ENCODE data around the gene EYA4. TPM values are rescaled to one million over a fixed set of nuclear protein-coding genes. Genes with fewer than 3 reads are reported as not detected.

Gene EYA4
- total RNA-seq, 2 experiments from 2014 or later: not detected

DNA sequence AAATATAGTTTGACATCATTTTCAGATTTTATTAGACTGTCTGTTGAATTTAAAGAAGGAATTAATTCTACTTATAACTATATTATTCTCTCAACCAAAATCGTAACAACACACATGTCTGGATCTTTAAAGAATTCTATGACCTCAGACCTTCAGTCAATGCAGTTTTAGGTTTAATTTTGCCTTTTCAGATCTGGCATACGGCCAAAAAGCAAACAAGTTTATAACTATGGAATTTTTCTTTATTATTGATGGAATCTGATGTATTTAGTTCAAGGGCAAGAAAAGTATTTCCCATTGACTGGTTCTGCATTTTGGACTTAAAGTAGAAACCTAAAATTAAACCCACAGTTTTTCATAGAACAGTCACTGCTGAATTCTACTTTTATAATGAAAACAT lies 233.4 kb downstream of the EYA4 start:
- Histone ChIP-seq H3K4me1 (ENCODE audit: insufficient read depth, low read length, poor library complexity, severe bottlenecking) (no peaks in the 10 kb centered on the region), H3K4me2 (ENCODE audit: low read length) (no peak overlapping the region), H3K36me3 (ENCODE audit: insufficient read depth, low read length) (no peaks in the 10 kb centered on the region), H2AFZ (ENCODE audit: low read length) (no peak overlapping the region), H4K20me1 (ENCODE audit: insufficient read depth, low read length) (no peaks in the 10 kb centered on the region), H3K27ac (ENCODE audit: low read depth, low read length, poor library complexity, severe bottlenecking) (no peak overlapping the region), H3K9me3 (ENCODE audit: low read length) (no peaks in the 10 kb centered on the region), H3K9me2 (ENCODE audit: insufficient read depth, low read length) (no peaks in the 10 kb centered on the region), H3K4me3 (ENCODE audit: low read depth, low read length, poor library complexity, severe bottlenecking) (no peak overlapping the region), H3K79me2 (ENCODE audit: insufficient read depth, low read depth, low read length) (no peaks in the 10 kb centered on the region)
- no peak for DNase-seq (ENCODE audit: low spot score)
- CTCF ChIA-PET (ENCODE audit: unreplicated experiment): no interaction called here
- TF ChIP-seq EZH2phosphoT487 (IDR thresholded peaks at IDR 0.05; ENCODE audit: borderline replicate concordance, low read depth, low read length): no peak
- TF ChIP-seq, protein P1, sequence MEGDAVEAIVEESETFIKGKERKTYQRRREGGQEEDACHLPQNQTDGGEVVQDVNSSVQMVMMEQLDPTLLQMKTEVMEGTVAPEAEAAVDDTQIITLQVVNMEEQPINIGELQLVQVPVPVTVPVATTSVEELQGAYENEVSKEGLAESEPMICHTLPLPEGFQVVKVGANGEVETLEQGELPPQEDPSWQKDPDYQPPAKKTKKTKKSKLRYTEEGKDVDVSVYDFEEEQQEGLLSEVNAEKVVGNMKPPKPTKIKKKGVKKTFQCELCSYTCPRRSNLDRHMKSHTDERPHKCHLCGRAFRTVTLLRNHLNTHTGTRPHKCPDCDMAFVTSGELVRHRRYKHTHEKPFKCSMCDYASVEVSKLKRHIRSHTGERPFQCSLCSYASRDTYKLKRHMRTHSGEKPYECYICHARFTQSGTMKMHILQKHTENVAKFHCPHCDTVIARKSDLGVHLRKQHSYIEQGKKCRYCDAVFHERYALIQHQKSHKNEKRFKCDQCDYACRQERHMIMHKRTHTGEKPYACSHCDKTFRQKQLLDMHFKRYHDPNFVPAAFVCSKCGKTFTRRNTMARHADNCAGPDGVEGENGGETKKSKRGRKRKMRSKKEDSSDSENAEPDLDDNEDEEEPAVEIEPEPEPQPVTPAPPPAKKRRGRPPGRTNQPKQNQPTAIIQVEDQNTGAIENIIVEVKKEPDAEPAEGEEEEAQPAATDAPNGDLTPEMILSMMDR (conservative IDR thresholded peaks at IDR 0.05; ENCODE audit: low read length): no peak
- no TSS peak for BruUV-seq (replicated peaks)
- intact Hi-C loops (cut with micrococcal nuclease; ENCODE audit: unreplicated experiment): no loop called here
- POLR2A ChIA-PET: no interaction called here

DNA sequence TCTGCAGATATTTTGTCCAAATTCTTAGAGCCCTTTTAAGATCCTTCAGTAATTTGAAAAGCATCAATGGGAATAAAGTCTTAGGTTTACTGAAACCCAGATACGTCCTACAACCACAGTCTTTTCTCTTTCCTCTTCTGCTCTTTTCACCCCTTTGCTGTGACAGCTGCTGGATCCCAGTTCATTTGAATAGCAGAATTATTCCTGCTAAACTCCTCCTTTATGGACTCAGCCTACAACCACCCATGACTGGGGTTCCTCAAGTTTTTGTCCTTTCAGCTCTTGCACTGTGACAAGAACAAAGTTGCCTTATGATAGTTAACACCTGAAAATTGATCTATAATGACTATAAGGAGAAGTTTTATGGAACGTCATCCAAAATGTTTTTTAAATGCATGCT lies 237.5 kb downstream of the EYA4 start:
- ChIA-PET CTCF (ENCODE audit: unreplicated experiment) (interaction anchor here (0.6 kb wide), 1 partner anchor 22 kb away, joined by 3 read pairs; no protein-coding TSS in a partner anchor), POLR2A (no interaction called here)
- Histone ChIP-seq H3K27ac (ENCODE audit: low read depth, low read length, poor library complexity, severe bottlenecking) (no peak overlapping the region), H3K4me1 (ENCODE audit: insufficient read depth, low read length, poor library complexity, severe bottlenecking) (no peaks in the 10 kb centered on the region), H2AFZ (ENCODE audit: low read length) (no peak overlapping the region), H4K20me1 (ENCODE audit: insufficient read depth, low read length) (no peaks in the 10 kb centered on the region), H3K9me2 (ENCODE audit: insufficient read depth, low read length) (no peaks in the 10 kb centered on the region), H3K4me3 (ENCODE audit: low read depth, low read length, poor library complexity, severe bottlenecking) (no peak overlapping the region), H3K79me2 (ENCODE audit: insufficient read depth, low read depth, low read length) (no peaks in the 10 kb centered on the region), H3K36me3 (ENCODE audit: insufficient read depth, low read length) (no peaks in the 10 kb centered on the region), H3K4me2 (ENCODE audit: low read length) (no peak overlapping the region), H3K9me3 (ENCODE audit: low read length) (no peaks in the 10 kb centered on the region)
- TF ChIP-seq, protein P1 (conservative IDR thresholded peaks at IDR 0.05; ENCODE audit: low read length): no peak
- TF ChIP-seq EZH2phosphoT487 (IDR thresholded peaks at IDR 0.05; ENCODE audit: borderline replicate concordance, low read depth, low read length): no peak
- no peak for DNase-seq (ENCODE audit: low spot score)
- BruUV-seq (replicated peaks): no TSS peak
- intact Hi-C loops (cut with micrococcal nuclease; ENCODE audit: unreplicated experiment): no loop called here

- Histone ChIP-seq H4K20me1 (ENCODE audit: insufficient read depth, low read length) (no peaks in the 10 kb centered on the region), H3K4me1 (ENCODE audit: insufficient read depth, low read length, poor library complexity, severe bottlenecking) (no peaks in the 10 kb centered on the region), H3K27ac (ENCODE audit: low read depth, low read length, poor library complexity, severe bottlenecking) (no peak overlapping the region), H3K4me2 (ENCODE audit: low read length) (no peak overlapping the region), H2AFZ (ENCODE audit: low read length) (no peak overlapping the region), H3K9me2 (ENCODE audit: insufficient read depth, low read length) (no peaks in the 10 kb centered on the region), H3K4me3 (ENCODE audit: low read depth, low read length, poor library complexity, severe bottlenecking) (no peak overlapping the region), H3K79me2 (ENCODE audit: insufficient read depth, low read depth, low read length) (no peaks in the 10 kb centered on the region), H3K9me3 (ENCODE audit: low read length) (no peaks in the 10 kb centered on the region), H3K36me3 (ENCODE audit: insufficient read depth, low read length) (no peaks in the 10 kb centered on the region)
- POLR2A ChIA-PET: no interaction called here
- CTCF ChIA-PET (ENCODE audit: unreplicated experiment): no interaction called here
- no peak for DNase-seq (ENCODE audit: low spot score)
- TF ChIP-seq, protein P1 (conservative IDR thresholded peaks at IDR 0.05; ENCODE audit: low read length): no peak
- no peak for TF ChIP-seq EZH2phosphoT487 (IDR thresholded peaks at IDR 0.05; ENCODE audit: borderline replicate concordance, low read depth, low read length)
- no TSS peak for BruUV-seq (replicated peaks)
- intact Hi-C loops (cut with micrococcal nuclease; ENCODE audit: unreplicated experiment): no loop called here
Observed at GRCh38 chr6:133487174-133487573, 246.0 kb downstream of the EYA4 start.

All from OCI-LY7 (cell line).